HL-60 (cell line): ENCODE data around the gene DGKI.

Experiments
- GABPA ChIP-seq: IDR thresholded peaks from 2 replicates; pipeline ENCODE4 v1.6.1; 2012; ENCODE audit warnings: low read depth
- SPI1 ChIP-seq: IDR thresholded peaks from 2 replicates; pipeline ENCODE4 v1.6.1; 2012; ENCODE audit warnings: low read depth, mild to moderate bottlenecking, borderline replicate concordance
- TF ChIP-seq, protein P1 (sequence below): IDR thresholded peaks from one replicate; pipeline ENCODE4 v1.5.1; 2011; ENCODE audit warnings: low read length, control low read depth, inconsistent platforms; ENCODE audit not compliant: insufficient read depth
- TF ChIP-seq, protein P2 (sequence below): IDR thresholded peaks from 2 replicates; pipeline ENCODE4 v1.6.1; 2012; ENCODE audit warnings: low read depth; ENCODE audit not compliant: insufficient replicate concordance

DNA sequence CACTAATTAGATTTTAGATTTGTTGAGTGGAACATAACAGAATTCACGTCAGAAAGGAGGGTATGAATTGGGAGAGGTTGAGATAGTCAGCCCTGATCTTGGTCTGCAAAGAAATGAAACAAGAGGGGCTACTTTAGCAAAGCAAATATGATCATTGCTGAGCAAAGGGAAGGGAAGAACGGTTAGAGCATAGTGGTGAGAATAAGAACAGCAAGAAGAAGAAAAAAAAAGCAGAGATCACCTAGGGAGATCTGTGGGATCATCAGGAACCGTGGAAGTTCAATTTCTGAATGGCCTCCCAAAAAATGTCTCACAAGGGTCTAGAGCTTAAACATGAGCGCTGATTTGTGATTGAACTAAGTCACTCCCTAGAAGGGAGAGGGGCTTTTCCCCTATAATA is 156.1 kb downstream of the DGKI start:
- TF ChIP-seq, protein P1, sequence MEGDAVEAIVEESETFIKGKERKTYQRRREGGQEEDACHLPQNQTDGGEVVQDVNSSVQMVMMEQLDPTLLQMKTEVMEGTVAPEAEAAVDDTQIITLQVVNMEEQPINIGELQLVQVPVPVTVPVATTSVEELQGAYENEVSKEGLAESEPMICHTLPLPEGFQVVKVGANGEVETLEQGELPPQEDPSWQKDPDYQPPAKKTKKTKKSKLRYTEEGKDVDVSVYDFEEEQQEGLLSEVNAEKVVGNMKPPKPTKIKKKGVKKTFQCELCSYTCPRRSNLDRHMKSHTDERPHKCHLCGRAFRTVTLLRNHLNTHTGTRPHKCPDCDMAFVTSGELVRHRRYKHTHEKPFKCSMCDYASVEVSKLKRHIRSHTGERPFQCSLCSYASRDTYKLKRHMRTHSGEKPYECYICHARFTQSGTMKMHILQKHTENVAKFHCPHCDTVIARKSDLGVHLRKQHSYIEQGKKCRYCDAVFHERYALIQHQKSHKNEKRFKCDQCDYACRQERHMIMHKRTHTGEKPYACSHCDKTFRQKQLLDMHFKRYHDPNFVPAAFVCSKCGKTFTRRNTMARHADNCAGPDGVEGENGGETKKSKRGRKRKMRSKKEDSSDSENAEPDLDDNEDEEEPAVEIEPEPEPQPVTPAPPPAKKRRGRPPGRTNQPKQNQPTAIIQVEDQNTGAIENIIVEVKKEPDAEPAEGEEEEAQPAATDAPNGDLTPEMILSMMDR, result no peak
- TF ChIP-seq, protein P2, sequence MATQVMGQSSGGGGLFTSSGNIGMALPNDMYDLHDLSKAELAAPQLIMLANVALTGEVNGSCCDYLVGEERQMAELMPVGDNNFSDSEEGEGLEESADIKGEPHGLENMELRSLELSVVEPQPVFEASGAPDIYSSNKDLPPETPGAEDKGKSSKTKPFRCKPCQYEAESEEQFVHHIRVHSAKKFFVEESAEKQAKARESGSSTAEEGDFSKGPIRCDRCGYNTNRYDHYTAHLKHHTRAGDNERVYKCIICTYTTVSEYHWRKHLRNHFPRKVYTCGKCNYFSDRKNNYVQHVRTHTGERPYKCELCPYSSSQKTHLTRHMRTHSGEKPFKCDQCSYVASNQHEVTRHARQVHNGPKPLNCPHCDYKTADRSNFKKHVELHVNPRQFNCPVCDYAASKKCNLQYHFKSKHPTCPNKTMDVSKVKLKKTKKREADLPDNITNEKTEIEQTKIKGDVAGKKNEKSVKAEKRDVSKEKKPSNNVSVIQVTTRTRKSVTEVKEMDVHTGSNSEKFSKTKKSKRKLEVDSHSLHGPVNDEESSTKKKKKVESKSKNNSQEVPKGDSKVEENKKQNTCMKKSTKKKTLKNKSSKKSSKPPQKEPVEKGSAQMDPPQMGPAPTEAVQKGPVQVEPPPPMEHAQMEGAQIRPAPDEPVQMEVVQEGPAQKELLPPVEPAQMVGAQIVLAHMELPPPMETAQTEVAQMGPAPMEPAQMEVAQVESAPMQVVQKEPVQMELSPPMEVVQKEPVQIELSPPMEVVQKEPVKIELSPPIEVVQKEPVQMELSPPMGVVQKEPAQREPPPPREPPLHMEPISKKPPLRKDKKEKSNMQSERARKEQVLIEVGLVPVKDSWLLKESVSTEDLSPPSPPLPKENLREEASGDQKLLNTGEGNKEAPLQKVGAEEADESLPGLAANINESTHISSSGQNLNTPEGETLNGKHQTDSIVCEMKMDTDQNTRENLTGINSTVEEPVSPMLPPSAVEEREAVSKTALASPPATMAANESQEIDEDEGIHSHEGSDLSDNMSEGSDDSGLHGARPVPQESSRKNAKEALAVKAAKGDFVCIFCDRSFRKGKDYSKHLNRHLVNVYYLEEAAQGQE, result no peak
- TF ChIP-seq GABPA (no peak), SPI1 (no peak)
